H9 (cell line): ENCODE measurements around the gene SET. TPM values are rescaled to one million over a fixed set of nuclear protein-coding genes. Genes with fewer than 3 reads are reported as not detected.

ENCODE experiments used
- DNase-seq: peaks from one replicate; pipeline ENCODE4 v3.0.0-alpha.2; 2017
- H2AFZ ChIP-seq: one replicate; pipeline ENCODE4 v1.6.1; 2013; ENCODE audit warnings: mild to moderate bottlenecking, low read length, control low read depth, moderate library complexity
- H2AK5ac ChIP-seq: 2 replicates; pipeline ENCODE4 v1.6.1; 2013; ENCODE audit warnings: low read length, control low read depth, mixed read lengths; ENCODE audit not compliant: insufficient read length
- H2BK120ac ChIP-seq: one replicate; pipeline ENCODE4 v1.6.1; 2013; ENCODE audit warnings: low read depth, mild to moderate bottlenecking, low read length, control low read depth, inconsistent platforms; ENCODE audit not compliant: poor library complexity, severe bottlenecking
- H2BK12ac ChIP-seq: 2 replicates; pipeline ENCODE4 v1.6.1; 2013; ENCODE audit warnings: low read length, control low read depth, mixed read lengths, low read depth; ENCODE audit not compliant: insufficient read length
- H2BK15ac ChIP-seq: 2 replicates; pipeline ENCODE4 v1.6.1; 2013; ENCODE audit warnings: low read depth, low read length, control low read depth
- H2BK20ac ChIP-seq: one replicate; pipeline ENCODE4 v1.6.1; 2013; ENCODE audit warnings: low read depth, mild to moderate bottlenecking, low read length, control low read depth, inconsistent platforms; ENCODE audit not compliant: poor library complexity, severe bottlenecking
- H2BK5ac ChIP-seq: 2 replicates; pipeline ENCODE4 v1.6.1; 2013; ENCODE audit warnings: low read length, control low read depth, mixed read lengths; ENCODE audit not compliant: insufficient read length
- H3K14ac ChIP-seq: 2 replicates; pipeline ENCODE4 v1.6.1; 2013; ENCODE audit warnings: low read length, control low read depth; ENCODE audit not compliant: insufficient read depth
- H3K18ac ChIP-seq: 2 replicates; pipeline ENCODE4 v1.6.1; 2013; ENCODE audit warnings: low read depth, mild to moderate bottlenecking, mixed read lengths, low read length, control low read depth; ENCODE audit not compliant: insufficient read length
- H3K23ac ChIP-seq: 2 replicates; pipeline ENCODE4 v1.6.1; 2013; ENCODE audit warnings: low read length, control low read depth, mixed read lengths, low read depth; ENCODE audit not compliant: insufficient read length
- H3K23me2 ChIP-seq: 2 replicates; pipeline ENCODE4 v1.6.1; 2013; ENCODE audit warnings: low read depth, mild to moderate bottlenecking, mixed read lengths, low read length, control low read depth; ENCODE audit not compliant: insufficient read length, poor library complexity, severe bottlenecking
- H3K27ac ChIP-seq: 2 replicates; pipeline ENCODE4 v1.5.1; 2013; ENCODE audit warnings: low read length, control low read depth, mixed read lengths, low read depth; ENCODE audit not compliant: insufficient read length
- H3K27me3 ChIP-seq: 2 replicates; pipeline ENCODE4 v1.6.1; 2013; ENCODE audit warnings: low read length, control low read depth, inconsistent platforms; ENCODE audit not compliant: insufficient read depth
- H3K4ac ChIP-seq: 2 replicates; pipeline ENCODE4 v1.6.1; 2013; ENCODE audit warnings: low read depth, mild to moderate bottlenecking, control low read depth, inconsistent platforms, low read length, moderate library complexity
- H3K4me1 ChIP-seq: 2 replicates; pipeline ENCODE4 v1.6.1; 2013; ENCODE audit warnings: low read length, control low read depth, inconsistent platforms; ENCODE audit not compliant: insufficient read depth
- H3K4me2 ChIP-seq: 2 replicates; pipeline ENCODE4 v1.6.1; 2013; ENCODE audit warnings: low read length, control low read depth, mixed read lengths; ENCODE audit not compliant: insufficient read length, insufficient read depth
- H3K56ac ChIP-seq: 2 replicates; pipeline ENCODE4 v1.6.1; 2013; ENCODE audit warnings: low read depth, mild to moderate bottlenecking, mixed read lengths, low read length, control low read depth; ENCODE audit not compliant: insufficient read length
- H3K79me1 ChIP-seq: 2 replicates; pipeline ENCODE4 v1.6.1; 2013; ENCODE audit warnings: low read depth, mild to moderate bottlenecking, moderate library complexity, low read length, control low read depth, inconsistent platforms; ENCODE audit not compliant: insufficient read depth, poor library complexity, severe bottlenecking
- H3K79me2 ChIP-seq: 2 replicates; pipeline ENCODE4 v1.6.1; 2013; ENCODE audit warnings: low read length, control low read depth, inconsistent platforms; ENCODE audit not compliant: insufficient read depth
- H3K9ac ChIP-seq: 2 replicates; pipeline ENCODE4 v1.6.1; 2013; ENCODE audit warnings: low read length, control low read depth, mixed read lengths; ENCODE audit not compliant: insufficient read length; ENCODE audit errors: extremely low read depth
- H3K9me3 ChIP-seq: one replicate; pipeline ENCODE4 v1.6.1; 2013; ENCODE audit warnings: low read depth, low read length, inconsistent platforms; ENCODE audit not compliant: control insufficient read depth
- H3T11ph ChIP-seq: one replicate; pipeline ENCODE4 v1.6.1; 2013; ENCODE audit warnings: mild to moderate bottlenecking, low read length, control low read depth, inconsistent platforms
- H4K20me1 ChIP-seq: one replicate; pipeline ENCODE4 v1.6.1; 2013; ENCODE audit not compliant: control insufficient read depth, insufficient read length, insufficient read depth
- H4K5ac ChIP-seq: 2 replicates; pipeline ENCODE4 v1.6.1; 2013; ENCODE audit warnings: low read depth, mild to moderate bottlenecking, mixed read lengths, low read length, control low read depth; ENCODE audit not compliant: insufficient read length
- H4K8ac ChIP-seq: replicated peaks from 2 replicates; pipeline ENCODE4 v1.6.1; 2013; ENCODE audit warnings: low read length, control low read depth, mixed read lengths, low read depth; ENCODE audit not compliant: insufficient read length
- H4K91ac ChIP-seq: 2 replicates; pipeline ENCODE4 v1.6.1; 2013; ENCODE audit warnings: low read depth, mild to moderate bottlenecking, moderate library complexity, mixed read lengths, low read length, control low read depth; ENCODE audit not compliant: insufficient read length
- H3K27ac Mint-ChIP-seq, 3 experiments: 2 replicates in 2 of 3; 3 replicates in 1 of 3; pipeline ENCODE4 v1.8.0; 2020 to 2021; ENCODE audit warnings: mixed read lengths in 3 of 3, mild to moderate bottlenecking in 1 of 3, moderate library complexity in 1 of 3
- H3K27me3 Mint-ChIP-seq: 2 replicates; pipeline ENCODE4 v1.8.0; 2021; ENCODE audit warnings: low read depth, mild to moderate bottlenecking, moderate library complexity, mixed read lengths
- H3K36me3 Mint-ChIP-seq, 3 experiments: 2 replicates in 2 of 3; 3 replicates in 1 of 3; pipeline ENCODE4 v1.8.0; 2020 to 2021; ENCODE audit warnings: low read depth in 3 of 3, mixed read lengths in 3 of 3; ENCODE audit not compliant: insufficient read depth in 1 of 3
- H3K4me1 Mint-ChIP-seq, 2 experiments: 2 replicates each; pipeline ENCODE4 v1.8.0; 2020; ENCODE audit warnings: mixed read lengths in 2 of 2
- H3K4me3 Mint-ChIP-seq, 2 experiments: 2 replicates in 1 of 2; 3 replicates in 1 of 2; pipeline ENCODE4 v1.8.0; 2020 to 2021; ENCODE audit warnings: mild to moderate bottlenecking in 2 of 2, mixed read lengths in 2 of 2, moderate library complexity in 1 of 2
- H3K9me3 Mint-ChIP-seq, 2 experiments: 2 replicates in 1 of 2; 3 replicates in 1 of 2; pipeline ENCODE4 v1.8.0; 2020; ENCODE audit warnings: mild to moderate bottlenecking in 2 of 2, mixed read lengths in 2 of 2, moderate library complexity in 1 of 2
- WGBS: extraction: QIAGEN DNeasy Blood & Tissue Kit; methylation state at CpG from one replicate; pipeline ENCODE4 v1.1.7; 2013; ENCODE audit warnings: missing lambda C conversion rate, low lambda C conversion rate, mixed read lengths; ENCODE audit not compliant: insufficient read length; ENCODE audit errors: extremely low coverage; 5-methylcytosine and 5-hydroxymethylcytosine counted together
- total RNA-seq: library from RNA; stranded (reverse); gene quantifications from 2 replicates; pipeline ENCODE4 v1.2.1, GENCODE V29; 2021
- TF ChIP-seq, protein P1 (sequence below): fragments of 200-600 bp; sonication (generic); conservative IDR thresholded peaks from 3 replicates; pipeline ENCODE4 v1.8.0; 2021; ENCODE audit warnings: antibody characterized with exemption, mild to moderate bottlenecking

The SET gene
- total RNA-seq, 1 experiment from 2014 or later: 1,148 TPM

DNA sequence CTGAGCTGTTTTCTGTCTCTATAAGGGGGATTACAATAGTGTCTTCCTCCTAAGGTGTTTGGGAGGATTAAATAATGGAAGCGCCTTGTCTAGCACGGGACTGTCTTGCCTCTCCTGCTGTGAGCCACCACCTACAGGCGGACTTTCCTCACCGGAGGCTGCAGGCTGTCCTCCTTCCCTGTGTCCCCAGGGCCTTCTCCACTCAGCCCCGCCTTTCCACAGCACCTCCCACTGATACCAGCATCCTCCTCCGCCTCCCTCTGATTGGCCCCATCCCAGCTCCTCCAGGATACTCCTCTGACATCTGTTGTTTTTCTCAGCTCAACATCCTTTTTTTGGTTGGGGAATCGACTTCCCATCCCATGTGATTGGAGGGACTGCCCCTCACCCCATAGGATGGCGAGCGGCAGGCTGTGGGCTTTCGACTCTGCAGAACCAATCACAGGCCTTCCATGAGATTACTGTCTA is 35.8 kb downstream of the SET start:
- WGBS: no CpG with 5 or more reads among the region's 10 CpGs
- Histone ChIP-seq H4K91ac (no peak overlapping the region), H3K9ac (no peak overlapping the region), H3K18ac (no peak overlapping the region), H3K4ac (no peak overlapping the region), H4K20me1 (no peaks in the 10 kb centered on the region), H3K23me2 (peaks cover 4% of the 10 kb centered on the region), H2BK15ac (no peak overlapping the region), H3K79me1 (no peaks in the 10 kb centered on the region), H3K4me2 (peak overlapping the region; percentile 18), H3K4me1 (no peaks in the 10 kb centered on the region; the same call in 1 of the 2 replicates), H4K5ac (no peak overlapping the region), H2BK20ac (no peak overlapping the region), H4K8ac (no peak overlapping the region), H3T11ph (no peak overlapping the region), H2BK12ac (no peak overlapping the region), H3K27ac (peak overlapping the region; percentile 88), H2BK120ac (no peak overlapping the region), H2AK5ac (no peak overlapping the region), H3K56ac (no peak overlapping the region), H3K79me2 (no peaks in the 10 kb centered on the region), H3K27me3 (no peaks in the 10 kb centered on the region), H3K14ac (no peak overlapping the region; the same call in 1 of the 2 replicates), H2BK5ac (no peak overlapping the region), H3K23ac (no peak overlapping the region), H2AFZ (no peak overlapping the region), H3K9me3 (no peaks in the 10 kb centered on the region)
- Mint-ChIP-seq H3K36me3 (peaks cover 2 to 27% (median 20%) of the 10 kb centered on the region in 3 experiments; a peak in 5 of 7 replicates), H3K9me3 (no peaks in the 10 kb centered on the region; a peak in 2 of 5 replicates), H3K27ac (peak overlapping the region; percentile 75 to 92 (median 90)), H3K4me1 (peaks cover 22 to 27% of the 10 kb centered on the region in 2 experiments), H3K4me3 (peak overlapping the region; percentile 80 to 92), H3K27me3 (no peaks in the 10 kb centered on the region; the same call in none of the 2 replicates)
- TF ChIP-seq, protein P1, sequence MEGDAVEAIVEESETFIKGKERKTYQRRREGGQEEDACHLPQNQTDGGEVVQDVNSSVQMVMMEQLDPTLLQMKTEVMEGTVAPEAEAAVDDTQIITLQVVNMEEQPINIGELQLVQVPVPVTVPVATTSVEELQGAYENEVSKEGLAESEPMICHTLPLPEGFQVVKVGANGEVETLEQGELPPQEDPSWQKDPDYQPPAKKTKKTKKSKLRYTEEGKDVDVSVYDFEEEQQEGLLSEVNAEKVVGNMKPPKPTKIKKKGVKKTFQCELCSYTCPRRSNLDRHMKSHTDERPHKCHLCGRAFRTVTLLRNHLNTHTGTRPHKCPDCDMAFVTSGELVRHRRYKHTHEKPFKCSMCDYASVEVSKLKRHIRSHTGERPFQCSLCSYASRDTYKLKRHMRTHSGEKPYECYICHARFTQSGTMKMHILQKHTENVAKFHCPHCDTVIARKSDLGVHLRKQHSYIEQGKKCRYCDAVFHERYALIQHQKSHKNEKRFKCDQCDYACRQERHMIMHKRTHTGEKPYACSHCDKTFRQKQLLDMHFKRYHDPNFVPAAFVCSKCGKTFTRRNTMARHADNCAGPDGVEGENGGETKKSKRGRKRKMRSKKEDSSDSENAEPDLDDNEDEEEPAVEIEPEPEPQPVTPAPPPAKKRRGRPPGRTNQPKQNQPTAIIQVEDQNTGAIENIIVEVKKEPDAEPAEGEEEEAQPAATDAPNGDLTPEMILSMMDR: no peak
- peak; percentile 97 for DNase-seq
